KG1 (cell line): ENCODE data around the gene ROMO1.
"Not testable (repeated sequence)": the region's sequence is repeated elsewhere in the genome, so short reads cannot be mapped to it uniquely, and the experiment has no call there.

Experiments used
- DNase-seq: peaks from one replicate; lab custom pipeline; 2025; lab: John Stamatoyannopoulos, UW

Gene ROMO1

DNA sequence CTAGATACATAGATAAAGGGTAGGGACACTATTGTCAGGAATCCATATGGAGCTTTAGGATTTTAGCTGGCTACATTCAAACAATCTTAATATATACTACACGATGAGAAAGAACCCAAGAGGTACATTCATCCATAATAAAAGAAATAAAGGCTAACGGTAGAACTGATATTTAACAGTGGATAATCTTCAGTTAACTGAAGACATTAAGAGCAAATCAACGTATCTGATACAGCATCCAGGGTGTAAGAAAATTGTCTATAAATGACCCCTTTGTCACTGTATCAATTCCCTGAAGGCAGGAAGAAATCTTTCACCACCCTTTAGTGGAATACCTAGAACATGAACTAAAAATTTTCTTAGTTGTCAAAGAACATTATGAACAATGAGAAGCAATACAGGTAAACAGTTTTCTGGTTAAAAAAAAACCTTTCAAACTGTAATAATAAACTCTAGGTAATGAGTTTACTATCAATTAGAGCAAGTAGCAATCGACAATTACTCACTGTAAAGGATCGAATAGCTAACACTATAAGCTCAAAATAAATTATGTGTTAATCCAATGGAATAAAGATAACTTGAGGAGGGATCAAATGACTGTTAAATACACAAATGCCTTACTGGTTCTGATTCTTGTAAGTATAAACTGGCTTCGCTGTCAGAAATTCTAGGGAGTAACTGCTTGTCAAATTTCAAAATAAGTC, 11.8 kb downstream of the ROMO1 start:
- DNase-seq, result no peak

DNA sequence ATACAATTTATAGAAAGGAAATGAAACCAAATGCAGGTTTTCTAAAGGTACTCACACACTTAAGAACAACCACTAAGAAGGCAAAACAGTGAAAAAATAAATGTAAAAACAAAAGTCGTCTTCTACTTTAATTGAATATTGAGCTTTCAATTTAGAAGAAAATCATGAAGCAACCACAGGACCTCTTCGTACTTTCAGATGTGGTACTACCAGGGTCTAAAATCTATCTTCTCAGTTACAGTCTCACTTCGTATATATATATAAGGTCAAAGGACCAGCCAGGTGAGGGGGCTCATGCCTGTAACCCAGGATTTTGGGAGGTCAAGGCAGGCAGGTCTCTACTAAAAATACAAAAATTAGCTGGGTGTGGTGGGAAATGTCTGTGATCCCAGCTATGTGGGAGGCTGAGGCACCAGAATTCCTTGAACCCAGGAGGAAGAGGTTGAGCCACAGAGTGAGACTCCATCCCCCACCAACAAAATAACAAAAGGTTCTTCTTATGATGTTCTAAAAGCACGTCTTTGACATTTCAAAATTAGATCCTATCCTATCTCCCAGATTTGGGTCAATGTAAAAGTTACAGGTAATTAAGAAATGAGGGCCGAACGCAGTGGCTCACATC, 12.5 kb downstream of the ROMO1 start:
- DNase-seq, result no peak

DNA sequence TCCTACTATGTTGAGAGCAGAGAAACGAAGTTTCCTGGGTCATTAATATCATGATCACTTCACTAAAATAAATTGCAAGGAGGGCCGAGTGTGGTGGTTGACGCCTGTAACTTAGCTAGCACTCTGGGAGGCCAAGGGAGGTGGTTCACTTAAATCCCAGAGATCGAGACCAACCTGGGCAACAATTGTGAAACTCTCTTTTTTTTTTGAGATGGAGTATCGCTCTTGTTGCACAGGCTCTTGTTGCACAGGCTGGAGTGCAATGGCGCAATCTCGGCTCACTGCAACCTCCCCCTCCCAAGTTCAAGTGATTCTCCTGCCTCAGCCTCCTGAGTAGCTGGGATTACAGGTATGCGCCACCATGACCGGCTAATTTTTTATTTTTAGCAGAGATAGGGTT, 13.9 kb downstream of the ROMO1 start:
- DNase-seq, result not testable (repeated sequence)

DNA sequence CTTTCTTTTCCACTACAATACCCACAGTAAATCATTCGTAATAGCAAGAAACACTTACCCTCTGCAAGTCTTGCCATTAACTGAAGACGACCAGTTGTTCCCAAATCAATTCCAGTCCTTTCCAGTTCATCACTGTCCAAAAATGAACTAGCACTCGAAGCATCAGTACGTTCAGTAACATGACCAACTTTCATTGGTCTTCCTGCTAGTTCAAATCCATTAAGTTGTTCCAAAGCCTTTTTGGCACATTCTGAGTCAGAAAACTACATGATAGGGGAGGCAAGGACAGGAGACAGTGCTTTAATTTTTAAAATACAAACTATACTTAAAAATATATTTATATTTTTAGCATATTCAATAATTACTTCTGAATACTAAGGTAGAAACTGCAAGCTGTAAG, 14.9 kb downstream of the ROMO1 start:
- DNase-seq, result no peak

DNA sequence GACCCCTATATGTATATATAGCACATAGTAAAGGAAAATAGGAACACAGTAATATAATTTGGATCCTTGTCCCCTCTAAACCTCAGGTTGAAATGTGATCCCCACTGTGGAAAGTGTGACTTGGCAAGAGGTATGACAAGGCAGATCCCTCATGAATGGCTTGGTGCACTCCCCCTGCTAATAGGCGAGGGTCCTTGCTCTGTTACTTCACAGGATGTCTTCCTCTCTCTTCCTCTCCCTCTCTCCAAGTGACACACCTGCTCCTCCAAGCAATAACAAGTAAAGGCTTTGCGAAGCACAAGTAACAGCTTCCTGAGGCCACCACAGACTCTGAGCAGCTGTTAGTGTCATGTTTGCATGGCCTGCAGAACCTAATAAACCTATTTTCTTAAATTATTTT, 16.4 kb downstream of the ROMO1 start:
- no peak for DNase-seq

DNA sequence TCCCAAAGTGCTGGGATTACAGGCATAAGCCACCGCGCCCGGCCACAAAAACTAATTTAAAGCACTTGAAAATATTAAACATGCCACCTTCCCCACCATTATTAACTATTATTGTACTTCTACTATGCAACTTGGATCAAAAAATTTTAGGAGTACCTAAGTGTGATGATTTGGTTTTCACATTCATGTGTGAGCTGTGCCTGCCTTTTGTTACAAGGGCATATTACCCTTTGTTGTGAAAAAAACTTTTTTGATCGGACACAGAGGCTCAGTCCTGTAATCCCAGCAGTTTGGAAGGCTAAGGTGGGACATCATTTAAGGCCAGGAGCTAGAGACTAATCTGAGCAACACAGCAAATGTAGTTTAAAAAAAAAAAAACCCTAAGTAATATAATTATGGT, 17.1 kb downstream of the ROMO1 start:
- no peak for DNase-seq

DNA sequence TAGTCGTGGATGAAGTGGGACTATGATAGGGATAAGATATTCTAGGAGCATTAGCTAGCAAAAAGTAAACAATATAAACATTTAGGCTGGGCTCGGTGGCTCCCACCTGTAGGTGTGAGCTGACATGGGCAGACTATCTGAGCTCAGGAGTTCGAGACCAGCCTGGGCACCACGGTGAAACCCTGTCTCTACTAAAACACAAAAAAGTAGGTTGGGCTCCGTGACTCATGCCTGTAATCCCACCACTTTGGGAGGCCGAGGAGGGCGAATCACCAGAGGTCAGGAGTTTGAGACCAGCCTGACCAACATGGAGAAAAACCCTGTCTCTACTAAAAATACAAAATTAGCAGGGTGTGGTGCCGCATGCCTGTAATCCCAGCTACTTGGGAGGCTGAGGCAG, 19.1 kb downstream of the ROMO1 start:
- DNase-seq, result not testable (repeated sequence)

DNA sequence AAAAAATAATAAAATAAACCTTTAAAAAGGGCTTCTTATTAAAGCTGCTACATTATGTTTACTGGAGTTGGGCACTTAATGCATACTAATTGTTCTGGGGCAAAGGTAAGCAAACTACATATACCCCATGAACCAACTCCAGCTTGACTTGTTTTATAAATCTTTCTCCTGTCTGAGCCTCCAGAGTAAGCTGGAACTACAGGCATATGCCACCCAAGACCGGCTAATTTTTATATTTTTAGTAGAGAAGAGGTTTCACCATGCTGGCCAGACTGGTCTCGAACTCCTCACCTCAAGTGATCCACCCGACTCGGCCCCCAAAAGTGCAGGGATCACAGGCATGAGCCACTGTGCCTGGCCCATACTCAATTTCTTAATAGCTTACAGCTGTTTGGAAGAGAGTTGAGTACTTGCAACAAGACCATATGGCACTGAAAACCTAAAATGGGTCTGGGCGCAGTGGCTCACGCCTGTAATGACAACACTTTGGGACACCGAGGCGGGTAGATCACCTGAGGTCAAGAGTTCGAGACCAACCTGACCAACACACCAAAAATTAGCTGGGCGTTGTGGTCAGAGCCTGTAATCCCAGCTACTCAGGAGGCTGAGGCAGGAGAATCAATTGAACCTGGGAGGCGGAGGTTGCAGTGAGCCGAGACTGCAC, 19.9 kb downstream of the ROMO1 start:
- DNase-seq, result no peak

DNA sequence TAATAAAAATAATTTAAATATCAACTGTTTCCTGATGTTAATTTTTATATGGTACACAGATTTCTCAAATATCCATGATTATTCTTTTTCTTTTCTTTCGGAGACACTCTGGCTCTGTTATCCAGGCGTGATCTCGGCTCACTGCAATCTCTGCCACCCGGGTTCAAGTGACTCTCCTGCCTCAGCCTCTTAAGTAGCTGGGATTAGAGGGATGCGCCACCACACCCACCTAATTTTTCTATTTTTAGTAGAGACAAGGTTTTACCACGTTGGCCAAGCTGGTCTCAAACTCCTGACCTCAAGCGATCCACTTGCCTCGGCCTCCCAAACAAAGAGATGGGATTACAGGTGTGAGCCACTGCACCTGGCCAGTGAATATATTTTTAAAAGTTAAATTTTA, 20.5 kb downstream of the ROMO1 start:
- DNase-seq, result no peak

DNA sequence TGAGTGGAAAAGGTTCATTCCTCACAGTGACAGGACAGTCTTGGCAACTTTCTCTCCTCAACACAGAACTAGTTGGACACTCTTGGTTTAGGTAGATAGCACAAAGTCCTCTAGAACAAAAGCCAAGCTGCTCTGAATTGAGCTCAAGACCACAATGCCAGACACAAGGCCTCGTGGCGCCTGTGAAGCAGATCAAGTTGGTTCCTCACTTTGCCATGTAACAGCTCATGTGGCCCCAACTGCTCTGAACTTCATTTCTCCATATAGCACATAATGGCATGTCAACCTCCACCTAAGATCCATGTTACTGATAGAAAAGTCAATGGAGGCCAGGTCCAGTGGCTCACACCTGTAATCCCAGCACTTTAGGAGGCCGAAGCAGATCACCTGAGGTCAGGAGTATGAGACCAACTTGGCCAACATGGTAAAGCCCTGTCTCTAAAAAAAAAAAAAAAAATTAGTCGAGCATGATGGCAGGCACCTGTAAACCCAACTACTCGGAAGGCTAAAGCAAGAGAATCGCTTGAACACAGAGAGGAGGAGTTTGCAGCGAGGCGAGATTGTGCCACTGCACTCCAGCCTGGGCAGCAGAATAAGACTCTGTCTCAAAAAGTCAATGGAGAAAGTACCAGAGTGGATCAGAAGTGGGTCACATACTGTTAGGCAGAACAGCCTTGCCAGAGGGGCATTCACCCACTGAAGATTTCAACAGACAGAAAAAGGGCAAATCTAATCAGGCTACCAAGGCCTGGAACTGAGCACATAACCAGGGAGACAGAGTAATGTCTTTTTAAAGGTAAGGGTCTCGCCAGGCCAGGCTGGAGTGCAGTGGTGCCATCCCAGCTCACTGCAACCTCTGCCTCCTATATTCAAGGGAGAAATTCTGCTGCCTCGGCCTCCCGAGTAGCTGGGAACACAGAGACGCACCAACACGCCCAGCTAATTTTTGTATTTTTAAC, 21.2 kb downstream of the ROMO1 start:
- DNase-seq, result no peak

DNA sequence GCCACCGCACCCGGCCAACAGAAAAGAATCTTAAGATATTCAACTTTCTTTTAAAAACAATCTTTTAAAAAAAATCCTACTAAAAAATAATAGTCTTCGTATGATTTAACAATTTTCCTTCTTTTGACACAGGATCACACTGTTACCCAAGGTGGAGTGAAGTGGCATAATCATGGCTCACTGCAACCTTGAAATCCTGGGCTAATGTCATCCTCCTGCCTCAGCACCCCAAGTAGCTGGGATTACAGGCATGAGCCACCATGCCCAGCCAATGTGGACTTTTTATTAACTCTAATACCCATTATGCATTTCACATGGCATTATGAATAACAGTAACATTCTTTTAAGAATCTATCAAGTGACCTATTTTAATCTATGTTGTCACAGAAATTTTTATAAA, 22.0 kb downstream of the ROMO1 start:
- DNase-seq, result no peak

DNA sequence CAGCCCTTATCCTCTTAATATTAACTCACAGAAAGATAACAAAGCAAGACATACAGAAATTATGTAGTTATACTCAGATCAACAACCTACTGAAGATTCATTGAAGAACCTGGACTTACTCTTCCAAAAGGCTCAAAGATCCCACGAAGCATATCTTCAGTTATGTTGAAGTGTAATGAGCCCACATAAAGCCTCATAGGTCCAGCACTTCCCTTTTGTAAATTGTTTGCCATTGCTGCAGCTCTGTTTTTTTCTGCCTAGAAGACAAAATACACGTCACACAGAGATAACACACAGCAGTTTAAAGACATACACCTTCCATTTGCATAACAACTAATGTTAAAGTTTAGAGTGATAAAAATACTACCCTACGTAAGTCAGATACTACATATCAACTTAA, 22.4 kb downstream of the ROMO1 start:
- no peak for DNase-seq

DNA sequence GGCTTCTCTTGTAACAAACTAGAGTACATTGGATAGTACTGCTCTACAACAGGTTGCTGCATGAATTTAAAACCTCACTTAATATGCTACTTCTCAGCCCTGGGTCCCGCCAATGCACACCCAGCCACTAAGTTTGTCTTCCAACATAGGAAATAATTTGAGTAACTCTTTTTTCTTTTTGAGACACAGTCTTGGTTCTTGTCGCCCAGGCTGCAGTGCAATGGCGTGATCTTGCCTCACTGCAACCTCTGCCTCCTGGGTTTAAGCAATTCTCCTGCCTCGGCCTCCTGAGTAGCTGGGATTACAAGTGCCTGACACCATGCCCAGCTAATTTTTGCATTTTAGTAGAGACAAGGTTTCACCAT, 24.1 kb downstream of the ROMO1 start:
- DNase-seq, result not testable (repeated sequence)

DNA sequence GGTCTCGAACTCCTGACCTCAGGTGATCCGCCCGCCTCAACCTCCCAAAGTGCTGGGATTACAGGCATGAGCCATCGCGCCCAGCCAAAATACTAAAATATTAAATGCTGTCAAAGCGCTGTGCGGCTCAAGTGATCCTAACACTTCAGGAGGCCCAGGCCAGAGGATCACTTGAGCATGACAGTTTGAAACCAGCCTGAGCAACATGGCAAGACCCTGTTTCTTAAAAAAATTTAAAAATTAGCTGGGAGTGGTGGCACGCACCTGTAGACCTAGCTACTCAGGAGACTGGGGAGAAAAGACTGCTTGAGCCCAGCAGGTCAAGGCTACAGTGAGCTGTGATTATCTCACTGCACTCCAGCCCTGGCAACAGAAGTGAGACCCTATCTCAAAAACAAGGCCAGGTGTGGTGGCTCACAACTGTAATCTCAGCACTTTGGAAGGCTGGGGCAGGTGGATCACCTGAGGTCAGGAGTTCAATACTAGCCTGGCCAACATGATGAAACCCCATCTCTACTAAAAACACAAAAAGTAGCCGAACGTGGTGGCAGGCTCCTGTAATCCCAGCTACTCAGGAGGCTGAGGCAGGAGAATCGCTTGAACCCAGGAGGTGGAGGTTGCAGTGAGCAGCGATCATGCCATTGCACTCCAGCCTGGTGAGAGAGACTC, 24.6 kb downstream of the ROMO1 start:
- DNase-seq, result not testable (repeated sequence)

DNA sequence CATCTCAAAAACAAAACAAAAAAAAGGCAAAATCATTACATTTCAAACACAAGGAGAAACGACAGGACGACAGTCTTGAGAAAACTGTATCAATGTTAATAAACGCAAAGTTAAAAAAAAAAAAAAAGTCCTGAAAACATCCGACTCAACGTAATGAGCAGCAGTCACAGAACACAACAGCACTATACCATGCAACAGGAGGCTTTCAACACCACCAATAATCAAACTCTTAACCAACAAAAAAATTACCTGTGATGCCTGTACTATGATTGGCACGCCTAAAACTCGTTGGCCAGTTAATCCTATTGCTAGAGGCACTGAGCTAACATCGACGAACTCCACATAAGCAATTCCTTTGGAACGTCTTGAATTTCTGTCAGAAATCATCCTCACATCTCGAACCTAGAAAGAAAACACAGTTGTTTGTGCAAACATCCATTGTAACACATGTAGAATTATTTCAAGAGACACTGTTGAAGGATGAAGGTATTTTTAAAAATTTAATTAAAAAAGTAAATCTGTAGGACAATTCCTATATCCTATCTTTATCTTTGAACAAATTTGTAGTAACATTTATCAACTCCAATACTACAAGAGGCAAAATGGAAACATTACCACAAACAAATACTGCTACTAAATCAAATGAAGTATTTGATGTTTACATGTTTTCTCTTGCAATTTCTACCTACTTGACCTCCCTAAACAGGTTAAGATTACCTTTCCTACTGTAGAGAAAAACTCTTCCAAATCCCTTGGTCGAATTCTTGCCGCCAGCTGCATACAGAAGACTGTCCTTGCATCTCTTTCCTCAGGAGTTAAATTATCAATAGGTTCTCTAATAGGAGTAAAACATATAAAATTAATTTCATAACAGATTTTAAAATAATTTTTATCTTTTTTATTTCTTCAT, 25.4 kb downstream of the ROMO1 start:
- DNase-seq, result no peak

DNA sequence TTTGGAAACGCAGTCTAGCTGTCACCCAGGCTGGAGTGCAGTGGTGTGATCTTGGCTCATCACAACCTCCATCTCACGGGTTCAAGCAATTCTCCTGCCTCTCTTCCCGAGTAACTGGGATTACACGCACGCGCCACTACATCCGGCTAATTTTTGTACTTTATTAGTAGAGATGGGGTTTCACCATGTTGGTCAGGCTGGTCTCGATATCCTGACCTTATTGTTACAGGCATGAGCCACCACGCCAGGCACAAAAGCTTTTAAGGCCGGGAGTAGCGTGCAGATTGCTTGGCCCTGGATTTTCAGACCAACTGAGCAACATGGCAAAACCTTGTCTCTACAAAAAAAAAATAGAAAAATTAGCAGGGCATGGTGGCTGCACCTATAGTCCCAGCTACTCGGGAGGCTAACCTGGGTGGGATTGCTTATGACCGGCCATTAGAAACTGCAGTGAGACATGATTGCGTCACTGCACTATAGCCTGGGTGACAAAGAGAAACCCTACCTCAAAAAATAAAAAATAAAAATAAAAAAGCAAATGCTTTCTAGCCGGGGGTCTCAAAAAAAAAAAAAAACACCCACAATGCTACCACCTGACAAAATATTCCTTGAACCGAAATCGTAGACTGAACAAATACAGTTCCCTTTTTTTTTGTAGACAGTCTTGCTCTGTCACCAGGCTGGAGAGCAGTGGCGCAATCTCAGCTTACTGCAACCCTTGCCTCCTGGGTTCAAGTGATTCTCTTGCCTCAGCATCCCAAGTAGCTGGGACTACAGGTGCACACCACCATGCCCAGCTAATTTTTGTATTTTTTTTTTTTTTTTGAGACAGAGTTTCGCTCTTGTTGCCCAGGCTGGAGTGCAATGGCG, 27.9 kb downstream of the ROMO1 start:
- DNase-seq, result no peak

DNA sequence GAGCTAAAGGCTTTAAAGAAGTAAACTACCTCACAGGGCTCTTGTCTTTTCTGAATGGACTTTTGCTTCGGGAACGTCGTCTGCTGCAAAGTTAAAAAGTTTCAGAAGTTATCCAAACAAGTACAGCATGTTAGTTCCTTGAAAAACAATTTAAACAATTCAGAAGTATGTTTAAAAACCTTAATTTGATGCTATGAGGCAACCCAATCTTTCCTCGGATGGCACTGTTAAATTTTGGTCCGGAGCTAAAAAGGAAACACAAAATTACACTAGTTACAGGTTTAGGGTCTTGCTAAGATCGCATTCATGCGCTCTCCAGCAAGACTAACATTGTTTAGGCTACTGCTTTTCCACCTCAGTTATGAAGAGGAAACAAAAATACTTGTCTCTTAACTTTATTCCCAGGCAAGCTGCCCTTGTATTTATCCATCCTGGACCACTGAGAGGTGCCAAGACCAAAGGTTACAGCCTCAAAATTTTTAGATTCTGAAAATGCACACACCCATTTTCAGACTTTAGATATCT, 30.1 kb downstream of the ROMO1 start:
- DNase-seq, result no peak

DNA sequence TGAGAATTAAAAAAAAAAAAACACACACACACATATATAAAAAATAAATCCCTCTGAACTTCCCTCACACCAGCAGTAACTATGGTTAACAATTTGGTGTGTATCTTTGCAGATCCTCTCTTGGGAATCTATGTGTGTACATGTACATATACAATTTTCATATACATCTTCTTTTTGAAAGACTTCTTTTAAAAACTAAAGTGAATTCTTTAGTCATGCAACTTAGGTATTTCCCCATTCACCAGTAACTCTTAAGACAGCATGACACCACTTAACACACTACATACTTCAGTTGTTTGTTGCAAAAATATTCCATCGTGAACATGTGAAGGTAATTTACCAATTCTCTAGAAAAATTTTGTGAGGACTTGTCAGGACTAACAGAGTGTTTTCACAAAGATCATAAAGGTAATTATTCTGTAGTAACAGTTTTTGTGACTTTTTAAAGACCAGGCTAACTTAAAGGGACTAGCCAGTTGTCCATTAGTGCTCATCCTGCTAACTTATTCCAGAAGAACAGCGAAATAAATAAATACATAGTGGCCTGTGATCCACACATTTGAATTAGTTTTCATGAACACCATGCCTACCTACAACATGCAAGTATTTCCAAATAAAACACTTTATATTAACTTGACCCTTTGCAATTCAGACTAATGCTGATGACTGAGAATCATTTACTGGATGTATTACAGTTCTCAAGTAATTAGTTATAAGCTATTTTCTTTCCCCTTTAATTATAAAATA, 30.8 kb downstream of the ROMO1 start:
- no peak for DNase-seq
